Hepatic stellate cell (primary cell): ENCODE data around the gene SPEM2.

Source experiments
- DNase-seq: peaks from one replicate; pipeline ENCODE4 v3.0.0; 2011; ENCODE audit warnings: low spot score

Gene SPEM2

GRCh38 chr17:7421186-7421585, 4.2 kb upstream of the SPEM2 start:
- no peak for DNase-seq

DNA sequence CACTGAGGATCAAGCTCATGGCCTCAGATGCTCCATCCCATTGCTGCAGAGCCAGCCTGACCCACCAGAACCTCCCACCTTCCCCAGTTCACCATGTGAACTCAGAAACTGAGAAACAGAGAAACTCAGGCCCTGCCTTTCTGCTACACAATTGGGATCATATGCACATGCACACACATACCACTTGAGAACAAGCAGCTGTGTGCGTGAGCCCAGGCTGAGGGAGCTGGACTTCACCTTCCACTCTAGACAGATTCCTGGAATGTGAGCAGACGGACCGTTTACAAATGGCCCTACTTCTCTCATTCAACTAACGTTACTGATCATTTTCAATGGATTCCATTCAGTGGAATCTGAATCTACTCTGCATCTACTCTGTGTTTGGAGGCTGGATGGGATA, 1.7 kb upstream of the SPEM2 start:
- no peak for DNase-seq

DNA sequence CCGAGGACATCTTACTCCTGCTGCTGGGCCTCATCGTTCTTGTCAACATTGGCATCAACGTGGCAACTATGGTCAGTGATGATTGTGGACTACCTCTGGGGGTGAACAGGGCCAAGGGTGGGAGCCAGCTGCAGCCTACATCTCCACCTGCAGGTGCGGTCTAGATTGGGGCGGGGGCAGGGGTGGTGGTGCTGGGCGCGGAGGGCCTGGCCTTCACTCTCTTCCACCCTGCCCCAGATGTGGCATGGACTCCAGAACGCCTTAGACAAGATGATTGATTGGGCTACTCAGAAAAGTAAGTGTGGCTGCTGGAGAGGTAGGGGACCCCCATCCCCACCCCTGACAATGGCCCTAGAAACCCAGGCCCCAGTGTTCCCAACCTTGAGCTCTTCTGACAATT, 340 bp downstream of the SPEM2 start:
- no peak for DNase-seq

DNA sequence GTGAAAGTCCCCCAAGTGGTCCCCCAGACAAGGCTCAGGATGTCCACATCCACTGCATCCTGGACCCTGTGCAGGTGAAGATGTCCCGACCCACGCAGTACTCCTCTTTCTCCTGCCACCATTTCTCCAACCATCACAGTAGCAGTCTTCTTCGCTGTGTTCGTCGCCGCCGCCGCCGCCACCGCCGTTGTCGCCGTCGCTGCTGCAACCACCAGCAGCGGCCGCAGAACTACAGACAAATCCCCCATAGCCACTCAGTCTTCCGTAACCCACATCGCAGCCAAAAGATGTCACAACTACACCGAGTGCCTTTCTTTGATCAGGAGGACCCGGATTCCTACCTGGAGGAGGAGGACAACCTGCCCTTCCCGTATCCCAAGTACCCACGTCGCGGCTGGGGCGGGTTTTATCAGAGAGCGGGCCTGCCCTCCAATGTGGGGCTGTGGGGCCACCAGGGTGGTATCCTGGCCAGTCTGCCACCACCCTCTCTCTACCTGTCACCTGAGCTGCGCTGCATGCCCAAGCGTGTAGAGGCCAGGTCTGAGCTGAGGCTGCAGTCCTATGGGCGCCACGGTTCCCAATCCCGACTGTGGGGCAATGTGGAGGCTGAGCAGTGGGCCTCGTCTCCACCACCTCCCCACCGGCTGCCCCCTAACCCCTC, 917 bp downstream of the SPEM2 start:
- no peak for DNase-seq

DNA sequence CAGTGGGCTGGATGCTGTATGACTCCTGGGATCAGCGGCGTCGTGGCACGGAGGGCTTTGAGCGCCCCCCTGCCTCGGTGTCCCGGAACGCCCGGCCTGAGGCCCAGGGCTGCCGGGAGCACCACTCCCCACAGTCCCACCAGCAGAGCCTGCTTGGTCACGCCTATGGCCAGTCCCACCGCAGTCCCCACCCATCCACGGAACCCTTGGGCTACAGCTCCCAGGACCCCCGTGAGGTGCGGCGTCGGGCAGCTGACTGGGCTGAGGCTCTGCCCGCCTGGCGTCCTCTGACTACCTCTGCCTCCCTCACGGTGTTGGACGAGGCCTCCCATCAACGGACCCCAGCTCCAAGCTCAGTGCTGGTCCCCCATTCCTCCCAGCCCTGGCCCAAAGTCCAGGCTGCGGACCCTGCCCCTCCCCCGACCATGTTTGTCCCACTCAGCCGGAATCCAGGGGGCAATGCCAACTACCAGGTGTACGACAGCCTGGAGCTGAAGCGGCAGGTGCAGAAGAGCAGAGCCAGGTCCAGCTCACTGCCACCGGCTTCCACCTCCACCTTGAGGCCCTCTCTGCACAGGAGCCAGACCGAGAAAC, 1.6 kb downstream of the SPEM2 start:
- no peak for DNase-seq

GRCh38 chr17:7427549-7427948, 2.1 kb downstream of the SPEM2 start:
- DNase-seq, result no peak

GRCh38 chr17:7428557-7428956, 3.1 kb downstream of the SPEM2 start, which contains the start of gene SPEM3:
Gene SPEM3 (plus strand): TSS chr17:7428857. CDS start chr17:7428903, 46 bp downstream.
- DNase-seq, result no peak

- DNase-seq, result no peak
These were observed 4.3 kb downstream of the SPEM2 start for GRCh38 chr17:7429722-7430121.

- DNase-seq, result no peak
These were observed 5.8 kb downstream of the SPEM2 start for GRCh38 chr17:7431231-7431630.

GRCh38 chr17:7432296-7432695, 6.9 kb downstream of the SPEM2 start:
- DNase-seq, result no peak

- no peak for DNase-seq
These were observed 10.5 kb downstream of the SPEM2 start for GRCh38 chr17:7435676-7436555.

DNA sequence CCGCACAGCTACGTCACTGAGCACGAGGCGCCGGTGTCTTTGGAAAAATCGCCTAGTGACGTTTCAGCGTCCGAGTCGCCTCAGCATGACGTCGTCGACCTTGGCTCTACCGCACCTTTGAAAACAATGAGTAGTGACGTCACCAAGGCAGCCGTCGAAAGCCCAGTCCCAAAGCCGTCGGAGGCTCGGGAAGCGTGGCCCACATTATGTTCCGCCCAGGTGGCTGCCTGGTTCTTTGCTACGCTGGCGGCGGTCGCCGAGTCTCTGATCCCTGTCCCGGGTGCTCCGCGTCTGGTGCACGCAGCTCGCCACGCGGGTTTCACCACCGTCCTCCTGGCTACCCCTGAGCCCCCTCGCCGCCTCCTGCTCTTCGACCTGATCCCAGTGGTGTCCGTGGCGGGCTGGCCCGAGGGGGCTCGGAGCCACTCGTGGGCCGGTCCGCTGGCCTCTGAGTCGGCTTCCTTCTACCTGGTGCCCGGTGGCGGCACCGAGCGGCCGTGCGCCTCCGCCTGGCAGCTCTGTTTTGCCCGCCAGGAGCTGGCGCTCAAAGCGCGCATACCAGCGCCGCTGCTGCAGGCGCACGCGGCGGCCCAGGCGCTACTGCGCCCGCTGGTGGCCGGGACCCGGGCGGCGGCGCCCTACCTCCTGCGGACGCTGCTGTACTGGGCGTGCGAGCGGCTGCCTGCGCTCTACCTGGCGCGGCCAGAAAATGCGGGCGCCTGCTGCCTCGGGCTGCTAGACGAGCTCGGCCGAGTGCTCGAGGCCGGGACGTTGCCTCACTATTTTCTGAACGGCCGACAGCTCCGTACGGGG, 11.3 kb downstream of the SPEM2 start:
- DNase-seq, result peak; percentile 87

GRCh38 chr17:7437369-7437863, 12.0 kb downstream of the SPEM2 start:
- no peak for DNase-seq

GRCh38 chr17:7437950-7438614, 12.7 kb downstream of the SPEM2 start:
- no peak for DNase-seq

- no peak for DNase-seq
These were observed 13.4 kb downstream of the SPEM2 start for GRCh38 chr17:7438656-7439460.

GRCh38 chr17:7439462-7440112, 14.2 kb downstream of the SPEM2 start, which contains the start of gene FGF11:
Gene FGF11 (plus strand): TSS chr17:7439512. CDS start chr17:7439621, 109 bp downstream.
- DNase-seq, result no peak

DNA sequence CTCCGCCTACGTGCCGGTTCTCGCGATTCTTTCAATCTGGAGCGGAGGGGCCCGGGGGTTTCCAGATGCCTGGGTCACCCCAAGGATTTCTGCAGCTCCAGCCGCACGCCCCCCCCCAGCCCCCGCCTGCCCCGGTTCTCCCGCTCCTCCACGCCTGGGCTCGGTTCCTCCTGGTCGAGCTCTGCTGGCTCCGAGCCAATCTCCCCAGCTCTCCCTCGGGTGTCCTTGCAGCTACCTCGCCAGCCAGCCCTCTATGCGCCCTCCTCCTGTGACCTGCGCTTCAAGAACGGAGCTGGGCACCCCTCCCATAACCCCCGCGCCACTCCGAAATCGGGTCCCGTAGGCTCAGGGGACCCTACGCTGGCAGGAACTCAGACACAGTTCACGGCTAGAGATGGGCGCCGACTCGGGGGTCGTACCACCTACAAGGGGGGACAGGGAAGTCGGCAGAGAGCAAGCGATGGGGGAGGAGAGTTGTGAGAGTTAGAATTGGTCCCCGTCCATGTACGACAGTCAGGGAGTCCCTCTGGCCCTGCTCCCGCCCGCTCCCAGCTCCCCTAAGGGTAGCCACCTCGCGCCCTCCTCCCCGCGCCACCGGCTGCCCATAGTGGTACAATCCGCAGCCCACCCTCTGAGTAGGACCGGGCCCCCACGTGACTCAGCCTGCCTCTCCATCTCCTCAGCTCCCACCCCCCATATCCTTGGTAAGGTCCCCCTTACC, 14.9 kb downstream of the SPEM2 start:
- DNase-seq, result peak; percentile 58

GRCh38 chr17:7440834-7441195, 15.4 kb downstream of the SPEM2 start:
- peak; percentile 34 for DNase-seq

GRCh38 chr17:7441266-7441665, 15.8 kb downstream of the SPEM2 start:
- no peak for DNase-seq
